Osteoblast (primary cell): ENCODE results near the gene ZDHHC16. TPM values are rescaled to one million over a fixed set of nuclear protein-coding genes. Genes with fewer than 3 reads are reported as not detected.
"Not testable (repeated sequence)": the region's sequence is repeated elsewhere in the genome, so short reads cannot be mapped to it uniquely, and the experiment has no call there.

Experiments used
- DNase-seq: peaks from one replicate; pipeline ENCODE4 v3.0.0; 2011; ENCODE audit warnings: low spot score, mixed read lengths; ENCODE audit not compliant: insufficient read length; ENCODE audit errors: missing footprints
- H2AFZ ChIP-seq: 2 replicates; pipeline ENCODE4 v1.6.0; 2011; ENCODE audit warnings: mild to moderate bottlenecking, low read length
- H3K27ac ChIP-seq: 2 replicates; pipeline ENCODE4 v1.5.1; 2011; ENCODE audit warnings: mild to moderate bottlenecking, low read depth, low read length, moderate library complexity
- H3K27me3 ChIP-seq: 2 replicates; pipeline ENCODE4 v1.6.0; 2012; ENCODE audit warnings: mild to moderate bottlenecking, control low read depth, inconsistent platforms, low read length, moderate library complexity; ENCODE audit not compliant: insufficient read depth
- H3K36me3 ChIP-seq: 2 replicates; pipeline ENCODE4 v1.5.1; 2011; ENCODE audit warnings: mild to moderate bottlenecking, low read length, control low read depth, moderate library complexity; ENCODE audit not compliant: insufficient read depth
- H3K4me1 ChIP-seq: 2 replicates; pipeline ENCODE4 v1.5.1; 2011; ENCODE audit warnings: mild to moderate bottlenecking, low read length, control low read depth, moderate library complexity; ENCODE audit not compliant: insufficient read depth
- H3K4me2 ChIP-seq: 2 replicates; pipeline ENCODE4 v1.6.0; 2011; ENCODE audit warnings: mild to moderate bottlenecking, low read length; ENCODE audit not compliant: insufficient read depth
- H3K4me3 ChIP-seq: fragments of 200-600 bp; sonication (generic); 3 replicates; pipeline ENCODE4 v1.5.1; 2012; ENCODE audit warnings: mild to moderate bottlenecking, low read length, inconsistent platforms; ENCODE audit not compliant: insufficient read depth
- H3K79me2 ChIP-seq: 2 replicates; pipeline ENCODE4 v1.6.0; 2012; ENCODE audit warnings: mild to moderate bottlenecking, low read length, control low read depth, inconsistent platforms; ENCODE audit not compliant: insufficient read depth
- H3K9me3 ChIP-seq: 2 replicates; pipeline ENCODE4 v1.5.1; 2011; ENCODE audit warnings: low read depth, low read length, control low read depth
- H4K20me1 ChIP-seq: 2 replicates; pipeline ENCODE4 v1.6.0; 2012; ENCODE audit warnings: mild to moderate bottlenecking, low read length, control low read depth; ENCODE audit not compliant: insufficient read depth
- total RNA-seq: library from RNA; depleted of rRNA; stranded (reverse); fragments of >200 nt; gene quantifications from 2 replicates; pipeline ENCODE4 v1.2.3, GENCODE V29; 2012
- TF ChIP-seq, protein P1 (sequence below): IDR thresholded peaks from 2 replicates; pipeline ENCODE4 v1.5.1; 2011; ENCODE audit warnings: mild to moderate bottlenecking, low read depth, low read length, moderate library complexity; ENCODE audit errors: extremely low read depth

The ZDHHC16 gene
- total RNA-seq, 1 donor = 39.8 TPM

DNA sequence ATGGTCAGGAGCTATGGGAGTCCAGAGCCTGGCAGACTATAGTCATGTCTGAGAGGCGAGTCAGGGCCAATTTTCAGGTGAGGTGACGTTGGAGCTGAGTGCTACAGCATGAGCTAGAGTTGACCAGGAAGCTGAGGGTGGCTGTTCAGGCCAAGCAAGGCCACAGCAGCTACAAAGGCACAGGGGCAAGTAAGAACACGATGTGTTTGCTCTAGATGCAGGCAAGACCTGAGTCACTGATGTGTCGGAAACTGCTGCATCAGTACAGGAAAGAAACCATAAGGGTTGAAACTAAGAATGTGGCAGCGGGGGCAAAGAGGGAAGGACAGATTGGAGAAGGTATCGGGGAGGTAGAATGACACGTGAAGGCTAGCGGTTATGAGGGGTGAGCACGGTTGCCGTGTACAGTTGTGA lies 33.1 kb upstream of the ZDHHC16 start:
- Histone ChIP-seq H3K4me3 (no peak overlapping the region), H2AFZ (no peak overlapping the region)
- DNase-seq = no peak

DNA sequence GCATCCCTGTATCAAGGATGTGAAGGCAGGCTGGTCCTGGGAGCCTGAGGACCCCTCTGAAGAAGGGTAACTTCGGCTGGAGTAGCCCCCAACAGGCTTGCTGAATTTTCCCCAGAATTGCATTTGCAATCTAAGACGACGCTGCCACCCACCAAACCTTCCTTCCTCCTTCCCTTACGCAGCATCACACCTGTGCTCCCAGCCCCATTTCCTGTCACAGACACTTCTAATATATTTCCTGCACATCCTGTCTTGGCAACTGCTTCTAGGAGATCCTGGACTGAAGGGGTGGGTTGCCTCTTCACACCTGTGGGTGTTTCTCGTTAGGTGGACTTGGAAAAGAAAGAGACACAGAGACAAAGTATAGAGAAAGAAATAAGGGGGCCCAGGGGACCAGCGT lies 29.4 kb upstream of the ZDHHC16 start:
- Histone ChIP-seq H3K27ac (no peak overlapping the region), H3K27me3 (no peaks in the 10 kb centered on the region), H3K4me3 (no peak overlapping the region), H3K36me3 (peaks cover 7% of the 10 kb centered on the region), H3K4me1 (peaks cover 6% of the 10 kb centered on the region), H3K4me2 (no peak overlapping the region), H3K9me3 (no peaks in the 10 kb centered on the region), H2AFZ (no peak overlapping the region), H4K20me1 (no peaks in the 10 kb centered on the region), H3K79me2 (peaks cover 2% of the 10 kb centered on the region)
- TF ChIP-seq, protein P1, sequence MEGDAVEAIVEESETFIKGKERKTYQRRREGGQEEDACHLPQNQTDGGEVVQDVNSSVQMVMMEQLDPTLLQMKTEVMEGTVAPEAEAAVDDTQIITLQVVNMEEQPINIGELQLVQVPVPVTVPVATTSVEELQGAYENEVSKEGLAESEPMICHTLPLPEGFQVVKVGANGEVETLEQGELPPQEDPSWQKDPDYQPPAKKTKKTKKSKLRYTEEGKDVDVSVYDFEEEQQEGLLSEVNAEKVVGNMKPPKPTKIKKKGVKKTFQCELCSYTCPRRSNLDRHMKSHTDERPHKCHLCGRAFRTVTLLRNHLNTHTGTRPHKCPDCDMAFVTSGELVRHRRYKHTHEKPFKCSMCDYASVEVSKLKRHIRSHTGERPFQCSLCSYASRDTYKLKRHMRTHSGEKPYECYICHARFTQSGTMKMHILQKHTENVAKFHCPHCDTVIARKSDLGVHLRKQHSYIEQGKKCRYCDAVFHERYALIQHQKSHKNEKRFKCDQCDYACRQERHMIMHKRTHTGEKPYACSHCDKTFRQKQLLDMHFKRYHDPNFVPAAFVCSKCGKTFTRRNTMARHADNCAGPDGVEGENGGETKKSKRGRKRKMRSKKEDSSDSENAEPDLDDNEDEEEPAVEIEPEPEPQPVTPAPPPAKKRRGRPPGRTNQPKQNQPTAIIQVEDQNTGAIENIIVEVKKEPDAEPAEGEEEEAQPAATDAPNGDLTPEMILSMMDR = no peak
- no peak for DNase-seq

More for the DNA sequence above, 33.1 kb upstream of the ZDHHC16 start:
- H3K9me3 ChIP-seq = no peaks in the 10 kb centered on the region
- no peak overlapping the region for H3K27ac ChIP-seq
- H3K27me3 ChIP-seq = no peaks in the 10 kb centered on the region
- H4K20me1 ChIP-seq = no peaks in the 10 kb centered on the region
- peaks cover 9% of the 10 kb centered on the region for H3K4me1 ChIP-seq
- TF ChIP-seq, protein P1 = no peak
- no peak overlapping the region for H3K4me2 ChIP-seq
- peaks cover 3% of the 10 kb centered on the region for H3K36me3 ChIP-seq
- H3K79me2 ChIP-seq = no peaks in the 10 kb centered on the region

DNA sequence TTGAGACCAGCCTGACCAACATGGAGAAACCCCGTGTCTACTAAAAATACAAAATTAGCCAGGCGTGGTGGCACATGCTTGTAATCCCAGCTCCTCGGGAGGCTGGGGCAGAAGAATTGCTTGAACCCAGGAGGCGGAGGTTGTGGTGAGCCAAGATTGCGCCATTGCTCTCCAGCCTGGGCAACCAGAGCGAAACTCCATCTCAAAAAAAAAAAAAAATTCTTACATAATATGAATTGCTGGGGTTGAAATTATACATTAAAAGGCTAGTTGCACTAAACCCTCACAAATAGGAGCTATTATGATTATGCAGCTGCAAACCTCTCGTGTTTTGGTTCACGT lies 22.2 kb upstream of the ZDHHC16 start:
- peaks cover 13% of the 10 kb centered on the region for H4K20me1 ChIP-seq
- not testable (repeated sequence) for H3K27me3 ChIP-seq, H3K36me3 ChIP-seq, H2AFZ ChIP-seq, DNase-seq, H3K4me3 ChIP-seq, H3K9me3 ChIP-seq, H3K4me2 ChIP-seq
- H3K27ac ChIP-seq = peak overlapping the region; percentile 93
- H3K79me2 ChIP-seq = peaks cover 29% of the 10 kb centered on the region
- peaks cover 39% of the 10 kb centered on the region for H3K4me1 ChIP-seq

DNA sequence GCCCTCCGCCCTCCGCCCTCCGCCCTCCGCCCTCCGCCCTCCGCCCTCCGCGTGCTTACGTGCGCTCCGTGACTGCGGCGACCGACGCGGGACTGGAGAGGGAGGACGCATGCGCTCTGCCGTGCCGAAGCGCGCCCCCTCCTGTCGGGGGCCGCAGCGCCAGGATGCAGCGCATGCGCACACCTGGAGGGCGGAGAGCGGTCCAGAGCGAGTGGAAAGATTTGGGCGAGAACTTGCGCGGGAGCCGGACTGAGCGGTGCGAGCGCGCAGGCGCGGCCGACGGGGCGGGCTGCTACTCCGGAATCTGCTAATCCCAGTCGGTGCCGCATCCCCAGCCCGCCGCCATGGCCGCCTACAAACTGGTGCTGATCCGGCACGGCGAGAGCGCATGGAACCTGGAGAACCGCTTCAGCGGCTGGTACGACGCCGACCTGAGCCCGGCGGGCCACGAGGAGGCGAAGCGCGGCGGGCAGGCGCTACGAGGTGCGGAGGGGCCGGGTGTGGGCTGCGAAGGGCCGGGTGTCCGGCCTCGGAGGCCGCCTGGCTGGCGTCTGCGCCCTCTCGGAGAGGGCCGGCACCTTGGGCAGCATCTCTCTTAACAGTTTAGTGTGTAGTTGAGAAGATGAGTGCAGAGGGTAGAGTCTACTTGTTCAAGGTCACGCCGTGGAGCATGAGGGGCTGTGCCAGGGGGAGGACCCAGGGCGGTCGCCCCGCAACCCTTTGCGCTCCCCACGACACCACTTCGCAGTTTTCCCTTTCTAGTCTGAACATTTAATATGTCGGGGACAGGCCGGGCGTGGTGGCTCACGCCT lies 19.8 kb upstream of the ZDHHC16 start, which contains the start of gene PGAM1:
Gene PGAM1 (plus strand): TSS at position 228 of the 812 bp plus-strand sequence. CDS start 117 bp downstream, at position 345.
- TF ChIP-seq, protein P1 = peak; percentile 60
- Histone ChIP-seq H3K79me2 (peaks cover 51% of the 10 kb centered on the region), H4K20me1 (peaks cover 15% of the 10 kb centered on the region), H2AFZ (peak within 1 kb of the TSS; percentile 85), H3K27me3 (no peaks in the 10 kb centered on the region), H3K4me3 (peak within 1 kb of the TSS; percentile 96), H3K36me3 (peaks cover 26% of the 10 kb centered on the region), H3K9me3 (no peaks in the 10 kb centered on the region), H3K27ac (peak within 1 kb of the TSS; percentile 68), H3K4me1 (peaks cover 38% of the 10 kb centered on the region), H3K4me2 (peak within 1 kb of the TSS; percentile 96)
- peak; percentile 100 for DNase-seq
